GM12892 (cell line): Measurements from ENCODE around the gene ADAMTSL3.
"Not testable (repeated sequence)": the region's sequence is repeated elsewhere in the genome, so short reads cannot be mapped to it uniquely, and the experiment has no call there.

Experiments used
- DNase-seq: peaks from one replicate; pipeline ENCODE4 v3.0.0; 2011; ENCODE audit not compliant: insufficient read length
- FAIRE-seq: peaks from 2 replicates; lab custom pipeline; 2011; peaks lifted over from hg19 to GRCh38; lab: Jason Lieb, UNC
- POLR2A ChIP-seq: IDR thresholded peaks from 2 replicates; pipeline ENCODE4 v1.6.1; 2011; ENCODE audit warnings: low read depth, low read length, control low read depth
- POLR2AphosphoS5 ChIP-seq: IDR thresholded peaks from 2 replicates; pipeline ENCODE4 v1.6.1; 2011; ENCODE audit warnings: low read depth, low read length, control low read depth
- TAF1 ChIP-seq: IDR thresholded peaks from 2 replicates; pipeline ENCODE4 v1.6.1; 2011; ENCODE audit warnings: low read depth, mild to moderate bottlenecking, control low read depth, low read length, borderline replicate concordance

The ADAMTSL3 gene

GRCh38 chr15:83947156-83947555 is 293.2 kb downstream of the ADAMTSL3 start:
- DNase-seq (no peak), FAIRE-seq (no peak)
- TF ChIP-seq TAF1 (no peak), POLR2A (no peak), POLR2AphosphoS5 (no peak)

- no peak for TF ChIP-seq POLR2A
- no peak for TF ChIP-seq TAF1
- TF ChIP-seq POLR2AphosphoS5 = no peak
- FAIRE-seq = peak; percentile 17
- no peak for DNase-seq
Measured at GRCh38 chr15:83954506-83954905, 300.6 kb downstream of the ADAMTSL3 start.

- TF ChIP-seq TAF1 (no peak), POLR2A (no peak), POLR2AphosphoS5 (no peak)
- no peak for DNase-seq
- FAIRE-seq = peak; percentile 98
Measured at GRCh38 chr15:83955806-83956265, 301.9 kb downstream of the ADAMTSL3 start.

GRCh38 chr15:83956887-83957286 is 303.0 kb downstream of the ADAMTSL3 start:
- no peak for DNase-seq
- TF ChIP-seq TAF1 (no peak), POLR2AphosphoS5 (no peak), POLR2A (no peak)
- FAIRE-seq = no peak

- DNase-seq (no peak), FAIRE-seq (no peak)
- TF ChIP-seq POLR2A (no peak), TAF1 (no peak)
Measured at GRCh38 chr15:83959477-83959876, 305.6 kb downstream of the ADAMTSL3 start.

GRCh38 chr15:83960192-83960829 is 306.4 kb downstream of the ADAMTSL3 start:
- TF ChIP-seq TAF1 = no peak
- TF ChIP-seq POLR2A = no peak
- TF ChIP-seq POLR2AphosphoS5 = no peak
- DNase-seq (no peak), FAIRE-seq (no peak)

- FAIRE-seq (no peak), DNase-seq (no peak)
- TF ChIP-seq TAF1 (no peak), POLR2AphosphoS5 (no peak), POLR2A (no peak)
Measured at GRCh38 chr15:83961311-83961710, 307.4 kb downstream of the ADAMTSL3 start.

- not testable (repeated sequence) for DNase-seq, FAIRE-seq
Measured at GRCh38 chr15:83964967-83965366, 311.0 kb downstream of the ADAMTSL3 start.

GRCh38 chr15:83970295-83970890 is 316.5 kb downstream of the ADAMTSL3 start:
- TF ChIP-seq TAF1 (no peak), POLR2AphosphoS5 (no peak), POLR2A (no peak)
- no peak for DNase-seq
- no peak for FAIRE-seq

GRCh38 chr15:83971992-83972391 is 318.1 kb downstream of the ADAMTSL3 start:
- FAIRE-seq (no peak), DNase-seq (no peak)
- TF ChIP-seq POLR2AphosphoS5 = no peak
- no peak for TF ChIP-seq POLR2A
- TF ChIP-seq TAF1 = no peak

- no peak for DNase-seq
Measured at GRCh38 chr15:83973816-83974215, 319.9 kb downstream of the ADAMTSL3 start.

GRCh38 chr15:83977992-83978391 is 324.1 kb downstream of the ADAMTSL3 start:
- no peak for DNase-seq
- peak; percentile 24 for FAIRE-seq
- TF ChIP-seq TAF1 (no peak), POLR2A (no peak), POLR2AphosphoS5 (no peak)

More at GRCh38 chr15:83973816-83974215, 319.9 kb downstream of the ADAMTSL3 start:
- FAIRE-seq = peak; percentile 81
- TF ChIP-seq POLR2AphosphoS5 = no peak
- TF ChIP-seq TAF1 = no peak
- no peak for TF ChIP-seq POLR2A
